Measurements from ENCODE around the gene HS1BP3.

Gene HS1BP3

GRCh38 chr2:20618886-20619521, 31.9 kb downstream of the HS1BP3 start:
- DNase-seq (ENCODE audit: low read depth, low spot score): no peak

- DNase-seq (ENCODE audit: low read depth, low spot score): no peak
These were observed 32.4 kb downstream of the HS1BP3 start for GRCh38 chr2:20618468-20618885.

GRCh38 chr2:20617892-20618467, 32.9 kb downstream of the HS1BP3 start:
- DNase-seq (ENCODE audit: low read depth, low spot score): no peak

- no peak for DNase-seq (ENCODE audit: low read depth, low spot score)
These were observed 33.8 kb downstream of the HS1BP3 start for GRCh38 chr2:20617081-20617575.

- DNase-seq (ENCODE audit: low read depth, low spot score): no peak
These were observed 34.5 kb downstream of the HS1BP3 start for GRCh38 chr2:20616341-20616871.

- DNase-seq (ENCODE audit: low read depth, low spot score): no peak
These were observed 35.2 kb downstream of the HS1BP3 start for GRCh38 chr2:20615466-20616241.

GRCh38 chr2:20615068-20615465, 35.8 kb downstream of the HS1BP3 start:
- no peak for DNase-seq (ENCODE audit: low read depth, low spot score)

GRCh38 chr2:20614201-20615067, 36.5 kb downstream of the HS1BP3 start:
- DNase-seq (ENCODE audit: low read depth, low spot score): no peak

GRCh38 chr2:20612925-20613916, 37.7 kb downstream of the HS1BP3 start:
- no peak for DNase-seq (ENCODE audit: low read depth, low spot score)

GRCh38 chr2:20611844-20612356, 39.0 kb downstream of the HS1BP3 start:
- DNase-seq (ENCODE audit: low read depth, low spot score): no peak

GRCh38 chr2:20611077-20611843, 39.6 kb downstream of the HS1BP3 start:
- DNase-seq (ENCODE audit: low read depth, low spot score): no peak

- DNase-seq (ENCODE audit: low read depth, low spot score): no peak
These were observed 40.9 kb downstream of the HS1BP3 start for GRCh38 chr2:20609995-20610357.

GRCh38 chr2:20609349-20609994, 41.4 kb downstream of the HS1BP3 start:
- no peak for DNase-seq (ENCODE audit: low read depth, low spot score)

- DNase-seq (ENCODE audit: low read depth, low spot score): no peak
These were observed 42.1 kb downstream of the HS1BP3 start for GRCh38 chr2:20608666-20609348.

- no peak for DNase-seq (ENCODE audit: low read depth, low spot score)
These were observed 43.5 kb downstream of the HS1BP3 start for GRCh38 chr2:20607446-20607845.

GRCh38 chr2:20606198-20606597, 44.7 kb downstream of the HS1BP3 start:
- no peak for DNase-seq (ENCODE audit: low read depth, low spot score)

- DNase-seq (ENCODE audit: low read depth, low spot score): no peak
These were observed 45.9 kb downstream of the HS1BP3 start for GRCh38 chr2:20604951-20605381.

- DNase-seq (ENCODE audit: low read depth, low spot score): no peak
These were observed 46.4 kb downstream of the HS1BP3 start for GRCh38 chr2:20604401-20604911.
